DMS79 (cell line): ENCODE results near the gene CBX8.

Source experiments
- DNase-seq: peaks from one replicate; lab custom pipeline; 2025; lab: John Stamatoyannopoulos, UW

CBX8 gene

GRCh38 chr17:79835470-79835899, 38.6 kb upstream of the CBX8 start:
- DNase-seq = no peak

DNA sequence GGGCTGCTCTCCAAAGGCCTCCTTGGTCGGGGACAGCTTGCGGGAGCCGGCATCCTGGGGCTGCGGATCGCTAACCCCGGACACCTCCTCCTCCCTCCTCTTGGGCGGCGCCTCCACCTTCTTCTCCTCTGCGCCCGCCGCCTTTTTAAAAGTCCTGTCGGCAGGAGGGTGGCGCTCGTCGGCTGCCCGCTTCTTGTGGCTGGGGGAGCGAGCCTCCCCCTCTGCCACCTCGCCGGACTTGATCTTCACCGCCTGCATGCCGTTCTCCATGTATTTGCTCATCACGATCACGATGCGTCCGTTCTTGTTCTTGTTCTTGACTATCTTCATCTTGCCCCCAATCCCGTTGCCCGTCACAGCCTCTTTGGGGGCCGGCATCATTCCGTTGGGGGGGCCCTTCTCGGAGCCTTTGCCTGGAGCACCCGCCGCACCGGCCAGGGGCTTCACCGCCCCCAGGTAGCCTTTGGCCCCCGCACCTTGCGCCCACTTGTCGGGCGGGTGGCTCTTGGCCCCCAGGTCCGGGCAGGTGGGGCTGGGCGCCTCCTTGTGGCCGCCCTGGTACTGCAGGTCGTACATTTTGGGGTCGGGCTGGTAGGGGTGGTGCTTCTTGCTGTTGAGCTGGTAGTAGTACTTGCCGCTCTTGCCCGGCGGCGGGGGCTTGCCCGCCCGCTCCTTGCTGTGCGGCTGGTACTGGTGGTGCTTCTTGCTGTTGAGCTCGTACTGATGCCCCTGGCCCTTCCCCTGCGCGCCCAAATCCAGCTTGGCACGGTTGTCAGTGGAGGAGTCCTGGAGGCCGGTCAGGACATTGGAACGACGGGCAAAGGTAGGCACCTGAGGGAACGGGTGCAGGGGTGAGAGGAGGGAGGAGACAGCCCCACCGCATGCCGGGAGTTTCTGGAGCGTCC, 37.9 kb upstream of the CBX8 start:
- DNase-seq = no peak

- no peak for DNase-seq
Observed at GRCh38 chr17:79833744-79834564, 37.1 kb upstream of the CBX8 start.

DNA sequence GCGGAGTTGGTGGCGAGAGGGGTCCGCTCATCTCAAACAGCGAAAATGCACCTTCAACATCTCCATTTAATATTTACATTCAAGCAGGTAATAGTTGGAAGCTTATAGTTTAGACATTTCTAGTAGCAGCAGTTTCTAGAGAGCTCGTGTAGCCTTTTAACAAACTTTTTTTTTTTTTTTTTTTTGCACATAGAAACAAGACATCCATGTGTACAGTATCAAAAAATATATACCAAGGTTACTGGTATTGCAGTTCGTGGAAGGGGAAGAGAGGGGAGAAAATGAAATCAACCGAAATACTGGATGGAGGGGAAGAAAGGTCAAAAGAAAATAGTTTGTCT, 36.2 kb upstream of the CBX8 start:
- no peak for DNase-seq

GRCh38 chr17:79832218-79833109, 35.6 kb upstream of the CBX8 start:
- DNase-seq = no peak

GRCh38 chr17:79831265-79832217, 34.7 kb upstream of the CBX8 start:
- no peak for DNase-seq

DNA sequence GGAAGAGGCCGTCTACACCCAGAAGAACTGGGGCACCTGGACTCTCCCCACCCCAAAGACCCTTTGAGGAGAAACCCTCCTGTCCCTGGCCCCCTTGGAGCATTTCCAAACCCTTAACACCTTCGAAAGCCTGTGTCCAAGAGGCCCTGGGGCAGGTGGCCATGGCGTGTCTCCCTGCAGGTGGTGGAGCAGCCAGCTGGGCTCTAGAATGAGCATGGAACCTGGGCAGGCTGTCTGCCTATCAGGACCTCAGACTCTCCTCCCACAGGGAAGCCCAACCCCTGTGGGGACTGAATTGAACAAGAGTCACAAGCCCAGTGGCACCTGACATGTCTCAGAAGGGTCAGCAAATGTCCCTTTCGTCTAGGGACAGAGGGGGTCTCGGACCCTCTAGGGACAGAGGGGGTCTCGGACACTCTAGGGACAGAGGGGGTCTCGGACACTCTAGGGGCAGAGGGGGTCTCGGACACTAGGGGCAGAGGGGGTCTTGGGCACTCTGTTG, 33.9 kb upstream of the CBX8 start:
- no peak for DNase-seq

DNA sequence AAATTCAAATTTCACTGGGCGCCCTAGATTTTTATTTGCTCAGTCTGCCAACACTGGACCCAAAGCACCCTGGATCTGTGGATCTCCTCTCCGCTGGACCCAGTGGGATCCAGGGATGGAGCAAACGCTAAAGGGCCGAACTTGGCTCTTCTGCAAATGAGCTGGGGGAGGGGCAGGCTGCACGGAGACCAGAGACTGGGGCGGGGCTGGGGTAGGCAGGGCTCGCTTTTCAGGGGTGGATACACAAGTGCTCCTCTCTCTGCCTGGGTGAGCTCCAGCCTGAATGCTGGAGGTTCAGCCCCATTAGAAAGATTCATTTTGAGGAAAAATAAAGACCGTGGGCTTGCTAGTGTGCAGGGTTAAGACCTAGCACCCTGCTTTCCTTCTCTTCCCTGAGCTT, 33.4 kb upstream of the CBX8 start:
- DNase-seq = no peak

DNA sequence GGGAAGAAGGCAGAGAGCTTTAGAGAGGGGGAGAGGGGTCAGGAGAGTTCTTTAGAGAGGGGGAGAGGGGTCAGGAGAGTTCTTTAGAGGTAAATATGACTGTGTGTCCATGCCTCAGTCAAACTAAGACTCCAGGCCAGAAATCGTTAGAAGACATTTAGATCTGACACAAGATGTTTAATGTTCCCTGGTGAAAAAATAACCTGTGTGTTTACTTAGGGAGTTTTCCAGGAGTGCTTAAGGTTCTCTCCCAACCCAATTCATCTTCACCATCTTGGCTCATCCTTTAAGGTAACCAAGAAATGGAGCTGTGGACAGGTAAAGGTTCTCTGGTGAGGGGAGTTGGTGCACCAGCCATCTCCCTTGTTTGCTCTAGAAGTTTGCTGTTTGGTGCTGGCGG, 32.6 kb upstream of the CBX8 start:
- DNase-seq = no peak

- no peak for DNase-seq
Observed at GRCh38 chr17:79829004-79829403, 32.1 kb upstream of the CBX8 start.

DNA sequence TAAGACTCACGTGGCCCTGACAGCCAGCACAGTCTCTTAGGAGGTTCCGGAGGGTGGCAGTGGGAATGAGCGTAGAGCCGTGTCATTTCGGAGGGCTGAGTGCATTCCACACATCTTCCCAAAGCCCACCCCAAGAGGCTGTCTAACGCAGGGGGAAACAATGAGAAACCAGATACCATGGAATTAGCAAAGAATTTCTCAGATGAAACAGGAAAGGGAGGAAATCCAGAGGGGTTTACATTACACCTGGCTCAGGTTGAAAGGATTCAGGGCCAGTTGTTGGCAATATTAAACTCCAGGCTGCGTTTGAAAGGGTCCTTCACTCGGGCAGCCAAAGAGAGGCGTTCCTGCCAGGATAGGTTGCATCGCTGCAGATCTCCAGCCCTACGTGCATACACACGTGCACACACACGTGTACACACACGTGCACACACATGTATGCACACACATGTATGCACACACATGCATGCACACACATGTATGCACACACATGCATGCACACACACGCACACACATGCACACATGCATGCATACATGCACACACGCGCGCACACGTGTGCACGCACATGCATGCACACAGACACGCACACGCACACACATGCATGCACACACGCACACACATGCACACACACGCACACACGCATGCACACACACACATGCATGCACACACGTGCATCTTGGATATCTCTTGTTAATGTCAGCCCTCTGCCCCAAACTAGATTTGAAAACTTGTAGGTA, 30.1 kb upstream of the CBX8 start:
- no peak for DNase-seq

DNA sequence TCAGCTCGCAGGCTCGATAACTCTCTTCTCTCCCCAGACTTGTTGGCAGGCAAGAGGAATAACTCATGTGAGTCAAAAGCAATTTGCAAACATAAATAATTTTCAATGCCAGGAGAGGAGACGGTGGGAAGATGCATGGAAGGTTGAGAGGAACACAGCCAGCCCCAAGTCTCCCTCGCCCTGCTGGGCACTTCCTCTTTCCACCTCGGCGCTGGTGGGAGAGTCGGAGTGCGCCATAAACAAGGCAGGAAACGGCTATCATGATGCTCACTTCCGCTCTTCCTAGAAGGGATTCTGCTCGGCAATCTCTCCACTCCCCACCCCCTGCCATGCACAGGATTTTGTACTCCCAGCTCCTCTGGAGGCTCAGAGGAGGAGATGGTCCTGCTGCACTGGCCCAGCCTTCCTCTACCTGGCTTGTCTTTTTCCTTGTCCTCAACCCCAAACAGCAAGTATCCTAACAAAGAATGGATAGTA, 29.4 kb upstream of the CBX8 start:
- DNase-seq = no peak

GRCh38 chr17:79825580-79825921, 28.7 kb upstream of the CBX8 start:
- DNase-seq = no peak

DNA sequence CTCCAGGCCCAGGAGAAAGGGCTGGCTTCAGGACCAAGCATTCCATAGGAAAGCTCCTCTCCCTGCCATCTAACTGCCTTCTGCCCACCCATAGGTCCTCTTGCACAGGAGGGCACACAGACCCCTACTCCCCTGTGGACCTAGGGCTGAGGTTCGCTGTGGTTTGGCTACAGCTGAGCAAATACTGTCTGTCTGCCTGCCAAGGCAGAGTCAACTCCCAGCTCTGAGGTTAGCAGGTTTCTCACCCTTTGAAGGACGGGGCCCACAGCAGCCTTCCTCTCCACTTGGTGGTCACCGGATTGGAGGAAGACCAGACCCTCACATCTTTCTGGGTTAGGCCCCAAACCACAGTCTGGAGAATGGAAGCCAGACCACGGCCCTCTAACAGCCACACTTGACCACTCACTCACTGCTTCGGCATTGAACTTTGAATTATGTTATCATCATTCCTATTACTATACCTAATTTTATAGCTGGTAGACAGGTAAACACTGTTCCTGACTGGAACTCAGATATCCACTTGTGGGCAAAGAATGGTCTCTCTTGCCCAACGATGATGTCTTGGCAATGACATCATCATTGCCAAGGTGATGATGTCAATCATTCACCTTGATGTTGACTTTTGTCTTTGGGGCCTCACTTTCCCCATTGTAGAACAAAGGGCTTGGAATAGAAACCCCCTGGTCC, 28.2 kb upstream of the CBX8 start:
- no peak for DNase-seq

DNA sequence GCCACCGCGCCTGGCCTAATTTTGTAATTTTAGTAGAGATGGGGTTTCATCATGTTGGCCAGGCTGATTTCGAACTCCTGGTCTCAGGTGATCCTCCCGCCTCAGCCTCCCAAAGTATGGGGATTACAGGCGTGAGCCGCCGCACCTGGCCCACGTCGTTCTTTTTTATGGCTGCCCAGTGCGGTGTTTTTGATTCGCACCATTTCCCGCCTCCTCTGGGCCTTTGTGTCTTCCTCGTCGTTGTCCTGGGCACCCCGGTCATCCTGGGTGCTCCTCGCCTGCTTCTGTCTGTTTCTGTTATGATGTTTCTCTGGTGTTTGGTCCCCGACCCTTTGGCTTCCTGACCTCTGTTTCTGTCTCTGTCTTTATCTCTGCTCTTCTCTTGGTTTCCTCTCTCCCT, 27.4 kb upstream of the CBX8 start:
- no peak for DNase-seq

DNA sequence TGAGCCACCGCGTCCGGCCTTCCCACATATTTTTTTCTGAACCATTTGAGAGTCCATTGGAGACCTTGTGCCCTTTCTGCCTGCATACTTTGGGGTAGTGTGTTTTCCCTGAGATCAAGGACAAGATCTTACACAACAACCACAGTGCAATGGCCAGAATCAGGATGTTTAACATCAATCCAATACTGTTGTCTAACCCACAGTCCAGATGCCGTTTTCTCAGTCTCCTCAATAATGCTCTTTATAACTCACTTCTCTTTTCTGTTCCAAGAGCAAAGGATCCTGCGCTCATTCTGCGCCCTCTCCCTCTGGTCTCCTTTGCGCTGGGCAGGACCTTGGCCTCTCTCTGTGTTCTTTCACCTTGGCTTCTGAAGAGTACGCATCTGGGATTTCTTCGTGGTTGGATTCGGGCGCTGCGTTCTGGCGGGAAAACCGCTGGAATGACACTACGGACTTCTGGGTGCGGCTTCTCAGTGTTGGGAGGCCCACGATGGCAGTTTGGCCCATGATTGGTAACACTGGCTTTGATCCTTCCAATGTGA, 25.8 kb upstream of the CBX8 start:
- no peak for DNase-seq

DNA sequence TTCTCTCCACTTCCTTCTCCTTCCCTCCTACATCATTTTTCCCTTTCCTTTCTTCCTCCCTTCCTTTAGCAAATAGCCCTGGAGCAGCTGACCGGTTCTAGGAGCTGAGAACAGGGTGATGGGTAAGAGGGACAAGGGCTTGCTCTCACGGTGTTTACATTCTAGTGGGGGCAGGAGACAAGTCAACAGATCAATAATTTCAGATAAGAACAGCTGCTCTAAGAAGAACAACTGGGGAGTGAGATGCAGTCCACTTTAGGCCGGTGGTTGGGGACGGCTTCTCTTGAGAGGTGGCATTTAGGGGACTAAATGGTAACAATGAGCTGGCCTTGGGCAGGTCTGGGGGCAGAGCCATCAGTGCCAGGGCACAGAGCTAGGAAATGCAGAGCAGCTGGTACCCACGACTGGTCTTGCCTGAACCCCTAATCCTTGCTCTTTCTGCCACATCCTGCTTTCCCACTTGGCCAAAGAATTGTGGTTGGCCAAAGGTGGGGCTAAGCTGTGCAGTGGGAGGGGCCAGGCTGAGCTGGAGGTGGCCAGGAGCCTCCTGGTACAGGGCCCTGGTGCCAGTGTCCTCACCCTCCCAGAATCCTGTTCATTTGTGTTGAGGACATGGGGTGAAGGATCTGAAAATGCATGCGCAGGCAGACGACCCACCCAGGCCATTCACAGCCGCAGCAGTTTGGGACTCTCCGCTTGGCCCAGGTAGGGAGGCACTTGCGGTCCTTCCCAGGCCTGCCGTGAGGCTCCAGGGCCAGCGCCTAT, 24.6 kb upstream of the CBX8 start:
- no peak for DNase-seq

GRCh38 chr17:79820959-79821330, 24.1 kb upstream of the CBX8 start:
- DNase-seq = no peak
